Endothelial cell of umbilical vein (primary cell): ENCODE measurements around the gene STRA6. TPM values are rescaled to one million over a fixed set of nuclear protein-coding genes. Genes with fewer than 3 reads are reported as not detected.

ENCODE experiments used
- BruUV-seq: library from RNA; stranded (reverse); fragments of 400-500 nt; replicated peaks from 2 replicates; lab custom pipeline; 2021; lab: Mats Ljungman, UMichigan
- CTCF ChIA-PET: fragments of 300-600, 350-600 bp; sonication (Branson Sonifier 250); formaldehyde crosslinking; loops from one replicate; lab custom pipeline; 2021; ENCODE audit warnings: antibody characterized with exemption, inconsistent platforms; lab: Charles Lee
- POLR2A ChIA-PET: fragments of 300-600, 350-600 bp; sonication (Branson Sonifier 250); formaldehyde crosslinking; loops from one replicate; lab custom pipeline; 2021; ENCODE audit warnings: antibody characterized with exemption, inconsistent platforms; lab: Charles Lee
- DNase-seq: peaks from one replicate; pipeline ENCODE4 v3.0.0-alpha.2; 2011; ENCODE audit warnings: low read depth, low spot score
- FAIRE-seq: peaks from 2 replicates; lab custom pipeline; 2011; peaks lifted over from hg19 to GRCh38; lab: Jason Lieb, UNC
- H2AFZ ChIP-seq: 2 replicates; pipeline ENCODE4 v1.6.0; 2012; ENCODE audit warnings: low read depth, low read length, control low read depth, inconsistent platforms
- H3K27ac ChIP-seq: 2 replicates; pipeline ENCODE4 v1.5.1; 2011; ENCODE audit warnings: low read depth, mild to moderate bottlenecking, control low read depth, low read length, moderate library complexity; ENCODE audit not compliant: insufficient read depth
- H3K27me3 ChIP-seq, 2 experiments: 2 replicates each; pipeline versions ENCODE4 v1.6.0 to v1.6.1; 2011; ENCODE audit warnings: low read length in 2 of 2, mixed read lengths in 1 of 2; ENCODE audit not compliant: control insufficient read depth in 2 of 2, insufficient read depth in 2 of 2
- H3K36me3 ChIP-seq, 2 experiments: 2 replicates in 1 of 2; 3 replicates in 1 of 2; pipeline ENCODE4 v1.5.1; 2011; ENCODE audit warnings: low read length in 2 of 2, mild to moderate bottlenecking in 1 of 2, moderate library complexity in 1 of 2; ENCODE audit not compliant: control insufficient read depth in 2 of 2, insufficient read depth in 2 of 2; ENCODE audit errors: extremely low read depth in 1 of 2
- H3K4me1 ChIP-seq: 3 replicates; pipeline ENCODE4 v1.5.1; 2011; ENCODE audit warnings: mild to moderate bottlenecking, low read length; ENCODE audit not compliant: control insufficient read depth, insufficient read depth; ENCODE audit errors: extremely low read depth
- H3K4me2 ChIP-seq: 2 replicates; pipeline ENCODE4 v1.6.1; 2011; ENCODE audit warnings: low read length, control low read depth, mixed read lengths; ENCODE audit not compliant: insufficient read depth
- H3K4me3 ChIP-seq, 3 experiments: fragments of 200-600 bp in 1 of 3; sonication (generic), shearing (Covaris generic) in 1 of 3; replicated peaks in 1 of 3; 2 replicates each; pipeline ENCODE4 v1.5.1; 2011 to 2016; ENCODE audit warnings: control low read depth in 3 of 3, low read length in 3 of 3, mild to moderate bottlenecking in 2 of 3, inconsistent platforms in 1 of 3, low read depth in 1 of 3, moderate library complexity in 1 of 3; ENCODE audit not compliant: insufficient read depth in 1 of 3
- H3K79me2 ChIP-seq: 2 replicates; pipeline ENCODE4 v1.6.0; 2012; ENCODE audit warnings: low read length, inconsistent platforms; ENCODE audit not compliant: control insufficient read depth, insufficient read depth
- H3K9ac ChIP-seq: replicated peaks from 2 replicates; pipeline ENCODE3; 2011; ENCODE audit warnings: low read length, control low read depth; ENCODE audit not compliant: insufficient read depth; ENCODE audit errors: extremely low read depth
- H3K9me1 ChIP-seq: replicated peaks from 3 replicates; pipeline ENCODE4 v1.6.0; 2011; ENCODE audit warnings: mild to moderate bottlenecking, low read length; ENCODE audit not compliant: control insufficient read depth, insufficient read depth; ENCODE audit errors: extremely low read depth
- H3K9me3 ChIP-seq: replicated peaks from 2 replicates; pipeline ENCODE4 v1.5.1; 2012; ENCODE audit warnings: low read length, inconsistent platforms; ENCODE audit not compliant: control insufficient read depth, insufficient read depth
- H4K20me1 ChIP-seq: replicated peaks from 2 replicates; pipeline ENCODE3; 2011; ENCODE audit warnings: mild to moderate bottlenecking, low read length; ENCODE audit not compliant: control insufficient read depth, insufficient read depth; ENCODE audit errors: extremely low read depth
- CTCF ChIP-seq, 2 donors: IDR thresholded peaks; 1 replicate in 1 of 2; 2 replicates in 1 of 2; pipeline ENCODE4 v1.5.1; 2011; ENCODE audit warnings: low read length in 2 of 2, mild to moderate bottlenecking in 2 of 2, moderate library complexity in 2 of 2, control low read depth in 1 of 2, inconsistent platforms in 1 of 2, low read depth in 1 of 2; ENCODE audit not compliant: insufficient read depth in 1 of 2; ENCODE audit errors: extremely low read depth in 1 of 2
- EZH2 ChIP-seq: IDR thresholded peaks from 2 replicates; pipeline ENCODE4 v1.6.1; 2012; ENCODE audit warnings: borderline replicate concordance, low read depth, mild to moderate bottlenecking, moderate library complexity, low read length, inconsistent platforms; ENCODE audit not compliant: severe bottlenecking
- FOS ChIP-seq: IDR thresholded peaks from 2 replicates; pipeline ENCODE4 v1.6.1; 2011; ENCODE audit warnings: mild to moderate bottlenecking, low read length, moderate library complexity, borderline replicate concordance; ENCODE audit not compliant: insufficient read depth
- GATA2 ChIP-seq: IDR thresholded peaks from 2 replicates; pipeline ENCODE4 v1.7.0; 2011; ENCODE audit warnings: low read depth, mild to moderate bottlenecking, moderate library complexity, mixed read lengths, low read length; ENCODE audit not compliant: insufficient read length, insufficient read depth
- JUN ChIP-seq: IDR thresholded peaks from 2 replicates; pipeline ENCODE4 v1.6.1; 2011; ENCODE audit warnings: borderline replicate concordance, low read depth; ENCODE audit not compliant: insufficient read length, insufficient read depth
- MYC ChIP-seq: IDR thresholded peaks from one replicate; pipeline ENCODE4 v1.6.1; 2011; ENCODE audit warnings: mild to moderate bottlenecking, low read depth, low read length
- POLR2A ChIP-seq: IDR thresholded peaks from 2 replicates; pipeline ENCODE4 v1.6.1; 2012; ENCODE audit warnings: low read depth, mild to moderate bottlenecking, control low read depth, low read length
- POLR2AphosphoS5 ChIP-seq: IDR thresholded peaks from 2 replicates; pipeline ENCODE4 v1.6.1; 2012; ENCODE audit warnings: low read depth, mild to moderate bottlenecking, control low read depth, low read length, moderate library complexity; ENCODE audit not compliant: insufficient read depth
- dilution Hi-C: fragments of 300-500 bp; cut with MboI; formaldehyde crosslinking; loops from one replicate; pipeline ENCODE4 v1.15.0; 2019; ENCODE audit warnings: low sequenced_read_pairs; ENCODE audit not compliant: extremely low pct_ligation_motif_present
- intact Hi-C: fragments of 100-400 bp; cut with micrococcal nuclease; formaldehyde crosslinking; loops from one replicate; pipeline ENCODE4 v1.10.0; 2022
- polyA plus RNA-seq, 4 experiments: library from polyadenylated mRNA; depleted of rRNA in 3 of 4; stranded (reverse) in 3 of 4; unstranded in 1 of 4; fragments of >200 nt; gene quantifications; 2 replicates each; pipeline versions ENCODE4 v1.2.1 to v1.2.3, GENCODE V29; 2011 to 2012; ENCODE audit warnings: missing spikeins in 1 of 4
- total RNA-seq: library from RNA; stranded (reverse); gene quantifications from 2 replicates; pipeline ENCODE4 v1.2.3, GENCODE V29; 2021
- TF ChIP-seq, protein P1 (sequence below): IDR thresholded peaks from 2 replicates; pipeline ENCODE4 v1.6.1; 2011; ENCODE audit not compliant: insufficient read depth, insufficient read length

Gene STRA6
- total and polyA plus RNA-seq, 2 donors (not counting 3 experiments of a cell fraction or from before 2014, with no cell fraction given) = not detected

GRCh38 chr15:74168711-74169126 is 33.9 kb downstream of the STRA6 start:
- BruUV-seq = no TSS peak
- H3K4me3 ChIP-seq = no peak overlapping the region
- no peaks in the 10 kb centered on the region for H3K9me3 ChIP-seq
- no peaks in the 10 kb centered on the region for H3K4me1 ChIP-seq
- H4K20me1 ChIP-seq = no peaks in the 10 kb centered on the region
- CTCF ChIA-PET = no interaction called here
- dilution Hi-C loops = no loop called here
- no peak for TF ChIP-seq JUN
- TF ChIP-seq EZH2 = no peak
- TF ChIP-seq POLR2A = no peak
- TF ChIP-seq CTCF (IDR thresholded peaks at IDR 0.05; ENCODE audit: extremely low read depth in 1 of 2, insufficient read depth in 1 of 2, low read depth in 1 of 2, low read length in 2 of 2) = no peak
- no peak for TF ChIP-seq GATA2
- TF ChIP-seq, protein P1, sequence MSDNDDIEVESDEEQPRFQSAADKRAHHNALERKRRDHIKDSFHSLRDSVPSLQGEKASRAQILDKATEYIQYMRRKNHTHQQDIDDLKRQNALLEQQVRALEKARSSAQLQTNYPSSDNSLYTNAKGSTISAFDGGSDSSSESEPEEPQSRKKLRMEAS = no peak
- no peak for TF ChIP-seq MYC
- TF ChIP-seq POLR2AphosphoS5 = no peak
- TF ChIP-seq FOS = no peak
- peaks cover 0 to 2% of the 10 kb centered on the region in 2 experiments for H3K27me3 ChIP-seq
- POLR2A ChIA-PET = no interaction called here
- FAIRE-seq (no peak), DNase-seq (no peak)
- H3K4me2 ChIP-seq = no peak overlapping the region
- H2AFZ ChIP-seq = no peak overlapping the region
- intact Hi-C loops = no loop called here
- no peaks in the 10 kb centered on the region for H3K79me2 ChIP-seq
- H3K9me1 ChIP-seq = no peaks in the 10 kb centered on the region
- no peak overlapping the region for H3K27ac ChIP-seq
- H3K9ac ChIP-seq = no peak overlapping the region
- no peaks in the 10 kb centered on the region for H3K36me3 ChIP-seq
